ENCODE results near the gene OSTM1.

The OSTM1 gene

GRCh38 chr6:108068618-108069017 is 5.9 kb downstream of the OSTM1 start:
- Histone ChIP-seq H3K9me3 (ENCODE audit: control insufficient read depth, insufficient read depth, low read length) (no peaks in the 10 kb centered on the region), H3K4me3 (ENCODE audit: low read length) (no peak overlapping the region), H3K27ac (ENCODE audit: low read length) (no peak overlapping the region), H3K27me3 (ENCODE audit: control insufficient read depth, insufficient read depth, low read length) (no peaks in the 10 kb centered on the region), H3K4me1 (ENCODE audit: control insufficient read depth, insufficient read depth, low read length) (peaks cover 1% of the 10 kb centered on the region; the same call in 1 of the 2 replicates), H3K36me3 (ENCODE audit: control insufficient read depth, insufficient read depth, low read length) (no peaks in the 10 kb centered on the region; the same call in 1 of the 2 replicates)
- no peak for DNase-seq (ENCODE audit: low read depth, low spot score)
- WGBS (ENCODE audit: insufficient coverage, insufficient read length): 100% methylated on average over 1 of the region's 2 CpGs

GRCh38 chr6:108068182-108068581 is 6.4 kb downstream of the OSTM1 start:
- H3K27me3 ChIP-seq (ENCODE audit: control insufficient read depth, insufficient read depth, low read length): no peaks in the 10 kb centered on the region
- DNase-seq (ENCODE audit: low read depth, low spot score): no peak
- H3K36me3 ChIP-seq (ENCODE audit: control insufficient read depth, insufficient read depth, low read length): no peaks in the 10 kb centered on the region; the same call in 1 of the 2 replicates
- no peak overlapping the region for H3K27ac ChIP-seq (ENCODE audit: low read length)
- H3K4me3 ChIP-seq (ENCODE audit: low read length): no peak overlapping the region
- 100% methylated on average over 1 of the region's 3 CpGs for WGBS (ENCODE audit: insufficient coverage, insufficient read length)
- peaks cover 1% of the 10 kb centered on the region; the same call in 1 of the 2 replicates for H3K4me1 ChIP-seq (ENCODE audit: control insufficient read depth, insufficient read depth, low read length)
- no peaks in the 10 kb centered on the region for H3K9me3 ChIP-seq (ENCODE audit: control insufficient read depth, insufficient read depth, low read length)

GRCh38 chr6:108052706-108053105 is 21.8 kb downstream of the OSTM1 start:
- no CpG with 5 or more reads among the region's 2 CpGs for WGBS (ENCODE audit: insufficient coverage, insufficient read length)
- Histone ChIP-seq H3K36me3 (ENCODE audit: control insufficient read depth, insufficient read depth, low read length) (peaks cover 2% of the 10 kb centered on the region; the same call in 1 of the 2 replicates), H3K9me3 (ENCODE audit: control insufficient read depth, insufficient read depth, low read length) (no peaks in the 10 kb centered on the region), H3K4me3 (ENCODE audit: low read length) (no peak overlapping the region), H3K27ac (ENCODE audit: low read length) (no peak overlapping the region), H3K27me3 (ENCODE audit: control insufficient read depth, insufficient read depth, low read length) (no peaks in the 10 kb centered on the region), H3K4me1 (ENCODE audit: control insufficient read depth, insufficient read depth, low read length) (no peaks in the 10 kb centered on the region)
- no peak for DNase-seq (ENCODE audit: low read depth, low spot score)

- no peak overlapping the region for H3K4me3 ChIP-seq (ENCODE audit: low read length)
- H3K36me3 ChIP-seq (ENCODE audit: control insufficient read depth, insufficient read depth, low read length): peaks cover 2% of the 10 kb centered on the region; the same call in 1 of the 2 replicates
- no peaks in the 10 kb centered on the region for H3K4me1 ChIP-seq (ENCODE audit: control insufficient read depth, insufficient read depth, low read length)
- H3K9me3 ChIP-seq (ENCODE audit: control insufficient read depth, insufficient read depth, low read length): no peaks in the 10 kb centered on the region
- no peaks in the 10 kb centered on the region for H3K27me3 ChIP-seq (ENCODE audit: control insufficient read depth, insufficient read depth, low read length)
- no peak for DNase-seq (ENCODE audit: low read depth, low spot score)
- no peak overlapping the region for H3K27ac ChIP-seq (ENCODE audit: low read length)
Observed at GRCh38 chr6:108051481-108051880, 23.1 kb downstream of the OSTM1 start.

GRCh38 chr6:108039681-108040080 is 34.9 kb downstream of the OSTM1 start:
- no peaks in the 10 kb centered on the region for H3K36me3 ChIP-seq (ENCODE audit: control insufficient read depth, insufficient read depth, low read length)
- no peak overlapping the region for H3K4me3 ChIP-seq (ENCODE audit: low read length)
- no peaks in the 10 kb centered on the region for H3K27me3 ChIP-seq (ENCODE audit: control insufficient read depth, insufficient read depth, low read length)
- no peak overlapping the region for H3K27ac ChIP-seq (ENCODE audit: low read length)
- H3K9me3 ChIP-seq (ENCODE audit: control insufficient read depth, insufficient read depth, low read length): no peaks in the 10 kb centered on the region
- no peak for DNase-seq (ENCODE audit: low read depth, low spot score)
- no CpG with 5 or more reads among the region's 8 CpGs for WGBS (ENCODE audit: insufficient coverage, insufficient read length)
- no peaks in the 10 kb centered on the region for H3K4me1 ChIP-seq (ENCODE audit: control insufficient read depth, insufficient read depth, low read length)

GRCh38 chr6:108036884-108037283 is 37.7 kb downstream of the OSTM1 start:
- Histone ChIP-seq H3K9me3 (ENCODE audit: control insufficient read depth, insufficient read depth, low read length) (no peaks in the 10 kb centered on the region), H3K27ac (ENCODE audit: low read length) (no peak overlapping the region), H3K4me1 (ENCODE audit: control insufficient read depth, insufficient read depth, low read length) (no peaks in the 10 kb centered on the region), H3K27me3 (ENCODE audit: control insufficient read depth, insufficient read depth, low read length) (no peaks in the 10 kb centered on the region), H3K4me3 (ENCODE audit: low read length) (no peak overlapping the region), H3K36me3 (ENCODE audit: control insufficient read depth, insufficient read depth, low read length) (no peaks in the 10 kb centered on the region)
- no peak for DNase-seq (ENCODE audit: low read depth, low spot score)
- no CpG with 5 or more reads among the region's 4 CpGs for WGBS (ENCODE audit: insufficient coverage, insufficient read length)

GRCh38 chr6:108031968-108032367 is 42.6 kb downstream of the OSTM1 start:
- Histone ChIP-seq H3K4me1 (ENCODE audit: control insufficient read depth, insufficient read depth, low read length) (no peaks in the 10 kb centered on the region; the same call in 1 of the 2 replicates), H3K9me3 (ENCODE audit: control insufficient read depth, insufficient read depth, low read length) (no peaks in the 10 kb centered on the region), H3K27ac (ENCODE audit: low read length) (no peak overlapping the region), H3K4me3 (ENCODE audit: low read length) (no peak overlapping the region), H3K27me3 (ENCODE audit: control insufficient read depth, insufficient read depth, low read length) (no peaks in the 10 kb centered on the region), H3K36me3 (ENCODE audit: control insufficient read depth, insufficient read depth, low read length) (no peaks in the 10 kb centered on the region)
- DNase-seq (ENCODE audit: low read depth, low spot score): no peak
- WGBS (ENCODE audit: insufficient coverage, insufficient read length): no CpG with 5 or more reads among the region's 10 CpGs

- Histone ChIP-seq H3K36me3 (ENCODE audit: control insufficient read depth, insufficient read depth, low read length) (no peaks in the 10 kb centered on the region), H3K4me1 (ENCODE audit: control insufficient read depth, insufficient read depth, low read length) (no peaks in the 10 kb centered on the region; the same call in 1 of the 2 replicates), H3K9me3 (ENCODE audit: control insufficient read depth, insufficient read depth, low read length) (no peaks in the 10 kb centered on the region), H3K27ac (ENCODE audit: low read length) (no peak overlapping the region), H3K27me3 (ENCODE audit: control insufficient read depth, insufficient read depth, low read length) (no peaks in the 10 kb centered on the region), H3K4me3 (ENCODE audit: low read length) (no peak overlapping the region)
- no CpG with 5 or more reads among the region's 1 CpG for WGBS (ENCODE audit: insufficient coverage, insufficient read length)
- no peak for DNase-seq (ENCODE audit: low read depth, low spot score)
Observed at GRCh38 chr6:108030211-108030610, 44.3 kb downstream of the OSTM1 start.

GRCh38 chr6:108029226-108029921 is 45.2 kb downstream of the OSTM1 start:
- Histone ChIP-seq H3K9me3 (ENCODE audit: control insufficient read depth, insufficient read depth, low read length) (no peaks in the 10 kb centered on the region), H3K4me3 (ENCODE audit: low read length) (no peak overlapping the region), H3K4me1 (ENCODE audit: control insufficient read depth, insufficient read depth, low read length) (no peaks in the 10 kb centered on the region; the same call in 1 of the 2 replicates), H3K27ac (ENCODE audit: low read length) (no peak overlapping the region), H3K36me3 (ENCODE audit: control insufficient read depth, insufficient read depth, low read length) (no peaks in the 10 kb centered on the region), H3K27me3 (ENCODE audit: control insufficient read depth, insufficient read depth, low read length) (no peaks in the 10 kb centered on the region)
- DNase-seq (ENCODE audit: low read depth, low spot score): no peak
- WGBS (ENCODE audit: insufficient coverage, insufficient read length): no CpG with 5 or more reads among the region's 6 CpGs

- H3K4me1 ChIP-seq (ENCODE audit: control insufficient read depth, insufficient read depth, low read length): no peaks in the 10 kb centered on the region; the same call in 1 of the 2 replicates
- WGBS (ENCODE audit: insufficient coverage, insufficient read length): no CpG with 5 or more reads among the region's 3 CpGs
- no peaks in the 10 kb centered on the region for H3K27me3 ChIP-seq (ENCODE audit: control insufficient read depth, insufficient read depth, low read length)
- no peaks in the 10 kb centered on the region for H3K36me3 ChIP-seq (ENCODE audit: control insufficient read depth, insufficient read depth, low read length)
- no peak overlapping the region for H3K4me3 ChIP-seq (ENCODE audit: low read length)
- no peaks in the 10 kb centered on the region for H3K9me3 ChIP-seq (ENCODE audit: control insufficient read depth, insufficient read depth, low read length)
- no peak overlapping the region for H3K27ac ChIP-seq (ENCODE audit: low read length)
- DNase-seq (ENCODE audit: low read depth, low spot score): no peak
Observed at GRCh38 chr6:108027594-108027993, 46.9 kb downstream of the OSTM1 start.

- no CpG with 5 or more reads among the region's 3 CpGs for WGBS (ENCODE audit: insufficient coverage, insufficient read length)
- no peaks in the 10 kb centered on the region; the same call in 1 of the 2 replicates for H3K4me1 ChIP-seq (ENCODE audit: control insufficient read depth, insufficient read depth, low read length)
- no peaks in the 10 kb centered on the region for H3K27me3 ChIP-seq (ENCODE audit: control insufficient read depth, insufficient read depth, low read length)
- H3K9me3 ChIP-seq (ENCODE audit: control insufficient read depth, insufficient read depth, low read length): no peaks in the 10 kb centered on the region
- H3K4me3 ChIP-seq (ENCODE audit: low read length): no peak overlapping the region
- no peak for DNase-seq (ENCODE audit: low read depth, low spot score)
- H3K27ac ChIP-seq (ENCODE audit: low read length): no peak overlapping the region
- no peaks in the 10 kb centered on the region for H3K36me3 ChIP-seq (ENCODE audit: control insufficient read depth, insufficient read depth, low read length)
Observed at GRCh38 chr6:108027056-108027455, 47.5 kb downstream of the OSTM1 start.
